Stromal cell of bone marrow (primary cell): ENCODE measurements around the gene RNF215.

Source experiments
- DNase-seq: peaks from one replicate; pipeline ENCODE4 v3.0.0-alpha.2; 2012; ENCODE audit warnings: low read depth

The RNF215 gene

GRCh38 chr22:30396871-30397655 lies 9.9 kb upstream of the RNF215 start, which contains the start of gene SEC14L2:
Gene SEC14L2, plus strand, starts transcription at chr22:30397018. Its CDS starts 99 bp downstream, at chr22:30397117.
- peak; percentile 21 for DNase-seq

DNA sequence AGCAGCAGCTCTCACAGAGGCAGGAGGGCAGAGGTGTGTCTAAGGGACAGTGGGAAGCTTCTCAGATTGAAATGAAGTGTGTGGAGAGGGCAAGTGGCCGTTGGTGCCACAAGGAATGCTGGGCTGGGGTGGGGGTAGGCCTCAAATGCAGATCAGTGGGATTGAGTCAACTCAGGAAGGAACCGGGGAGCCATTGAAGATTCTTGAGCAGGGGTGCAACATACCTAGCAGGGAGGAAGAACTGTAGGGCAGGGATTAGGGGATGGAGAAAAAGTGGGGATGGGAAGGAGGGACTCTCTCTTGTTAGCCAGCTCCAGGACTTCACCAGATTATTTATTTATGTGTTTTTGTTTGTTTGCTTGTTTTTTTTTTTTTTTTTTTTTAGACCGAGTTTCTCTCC lies 6.7 kb upstream of the RNF215 start:
- no peak for DNase-seq

DNA sequence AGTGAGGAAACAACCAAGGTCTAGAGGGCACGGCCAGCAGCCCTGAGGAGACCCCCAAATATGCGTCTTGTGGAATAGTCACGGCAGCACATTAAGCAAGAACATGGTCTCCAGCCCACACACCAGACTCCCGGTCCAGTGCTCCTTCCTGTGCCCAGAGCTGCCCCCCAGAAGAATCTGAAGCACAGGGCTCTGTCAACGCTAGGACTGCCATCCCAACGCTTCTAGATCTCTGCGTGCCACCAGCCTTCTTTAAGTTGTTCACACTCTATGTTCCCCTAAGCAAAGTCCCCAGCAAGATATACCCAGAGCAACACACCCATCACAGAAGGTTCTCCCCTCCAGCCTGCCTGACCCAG lies 6.1 kb upstream of the RNF215 start:
- DNase-seq, result no peak

DNA sequence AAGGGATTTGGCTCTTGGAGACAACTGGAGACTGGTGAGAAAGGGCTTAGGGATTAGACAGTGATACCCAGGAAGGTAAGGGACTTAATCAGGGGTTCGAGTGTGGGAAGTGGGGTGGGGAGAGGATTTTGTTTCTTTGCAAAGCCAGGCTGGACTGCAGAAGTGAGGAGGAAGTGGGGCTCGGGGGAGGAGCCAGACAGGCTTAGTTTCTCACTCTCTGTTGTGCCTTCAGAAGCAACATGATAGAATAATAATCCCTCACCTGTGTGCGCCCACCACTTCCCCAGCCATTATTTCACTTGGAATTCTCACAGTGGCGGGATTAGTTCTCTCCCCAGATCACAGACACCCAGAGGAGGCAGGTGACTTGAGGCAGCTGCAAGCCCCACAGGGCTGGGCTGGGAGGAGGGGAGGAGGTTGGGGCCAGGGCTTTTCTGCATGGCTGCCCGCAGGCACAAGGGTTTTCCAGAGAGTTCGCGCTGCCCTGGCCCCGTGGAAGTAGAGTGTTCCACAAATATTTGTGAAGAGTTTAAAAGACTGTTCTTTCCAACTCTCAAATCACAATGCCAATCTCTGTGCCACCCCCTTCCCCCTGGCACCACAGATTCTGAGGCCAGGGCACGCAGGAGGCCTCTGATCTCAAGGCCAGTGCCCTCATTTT lies 5.6 kb upstream of the RNF215 start:
- DNase-seq, result no peak

DNA sequence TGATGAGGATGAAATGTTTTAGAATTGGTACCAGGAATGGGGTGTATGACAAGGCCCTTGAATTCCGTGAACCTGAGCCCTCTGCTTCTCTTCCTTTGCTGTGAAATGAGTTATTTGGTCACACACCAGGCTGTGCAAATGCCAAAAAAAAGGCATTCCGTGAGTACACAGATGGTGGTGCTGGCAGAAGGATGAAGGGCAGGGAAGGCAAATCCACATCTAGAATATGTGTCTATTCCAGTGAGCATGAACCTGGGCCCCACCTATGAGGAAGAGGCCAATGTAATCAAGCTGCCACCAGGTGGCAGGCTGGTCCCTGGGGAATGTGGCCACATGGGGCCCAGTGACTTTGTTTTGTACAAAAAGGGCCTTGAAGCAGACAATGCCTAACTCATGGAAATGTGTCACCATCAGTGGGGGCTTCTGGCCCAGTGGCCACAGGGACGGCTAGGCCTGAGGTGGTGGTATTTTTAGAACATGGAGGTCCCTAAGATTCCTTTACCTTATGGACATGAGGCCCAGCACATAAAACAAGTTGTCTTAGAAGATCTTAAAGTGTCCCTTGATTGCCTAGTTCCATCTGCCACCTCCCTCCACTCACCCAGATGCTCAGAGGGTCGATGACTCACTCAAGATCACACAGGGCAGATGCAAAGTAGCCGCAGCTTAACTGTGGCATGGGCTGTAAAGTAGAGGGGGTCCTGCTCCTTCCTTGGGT lies 3.9 kb upstream of the RNF215 start:
- no peak for DNase-seq

DNA sequence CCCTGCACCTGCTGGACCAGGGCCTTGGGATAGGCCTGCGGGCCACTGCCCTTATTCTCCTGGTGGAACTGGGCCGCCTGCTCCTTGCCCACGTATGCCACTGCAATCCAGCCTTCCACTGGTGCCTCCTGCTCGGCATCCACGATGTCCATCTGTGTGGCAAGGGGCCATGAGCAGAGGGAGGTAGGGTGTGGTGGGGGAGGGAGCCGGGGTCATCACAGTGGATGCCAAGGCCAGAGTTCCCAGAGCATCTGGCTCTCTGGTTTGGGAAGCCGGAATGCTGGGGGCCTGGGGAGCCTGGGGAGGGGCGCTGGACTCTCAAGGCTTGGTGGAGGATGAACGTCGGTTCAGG lies 627 bp downstream of the RNF215 start:
- no peak for DNase-seq

GRCh38 chr22:30385942-30386341 lies 1.3 kb downstream of the RNF215 start:
- DNase-seq, result no peak

GRCh38 chr22:30383061-30383460 lies 4.2 kb downstream of the RNF215 start:
- no peak for DNase-seq

DNA sequence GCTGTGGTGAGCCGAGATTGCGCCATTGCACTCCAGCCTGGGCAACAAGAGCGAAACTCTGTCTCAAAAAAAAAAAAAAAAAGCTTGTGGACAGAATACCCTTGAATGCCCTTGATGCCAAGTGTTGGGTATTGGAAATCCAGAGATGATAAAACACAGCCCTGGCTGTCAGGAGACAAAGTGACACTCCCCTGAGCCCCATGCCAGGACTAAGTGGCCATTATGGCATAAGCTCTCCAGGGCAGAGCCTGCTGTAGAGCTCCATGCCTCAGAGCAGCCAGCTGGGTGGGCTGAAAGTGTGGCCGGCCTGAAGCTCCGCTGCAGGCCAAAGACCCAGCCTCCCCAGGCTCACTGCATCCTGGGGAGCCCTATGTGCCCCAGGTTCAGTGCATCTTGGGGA lies 4.9 kb downstream of the RNF215 start:
- no peak for DNase-seq

GRCh38 chr22:30381264-30381663 lies 5.9 kb downstream of the RNF215 start:
- no peak for DNase-seq

GRCh38 chr22:30380011-30380410 lies 7.2 kb downstream of the RNF215 start:
- no peak for DNase-seq

- DNase-seq, result no peak
These were observed 11.8 kb downstream of the RNF215 start for GRCh38 chr22:30375312-30375849.

DNA sequence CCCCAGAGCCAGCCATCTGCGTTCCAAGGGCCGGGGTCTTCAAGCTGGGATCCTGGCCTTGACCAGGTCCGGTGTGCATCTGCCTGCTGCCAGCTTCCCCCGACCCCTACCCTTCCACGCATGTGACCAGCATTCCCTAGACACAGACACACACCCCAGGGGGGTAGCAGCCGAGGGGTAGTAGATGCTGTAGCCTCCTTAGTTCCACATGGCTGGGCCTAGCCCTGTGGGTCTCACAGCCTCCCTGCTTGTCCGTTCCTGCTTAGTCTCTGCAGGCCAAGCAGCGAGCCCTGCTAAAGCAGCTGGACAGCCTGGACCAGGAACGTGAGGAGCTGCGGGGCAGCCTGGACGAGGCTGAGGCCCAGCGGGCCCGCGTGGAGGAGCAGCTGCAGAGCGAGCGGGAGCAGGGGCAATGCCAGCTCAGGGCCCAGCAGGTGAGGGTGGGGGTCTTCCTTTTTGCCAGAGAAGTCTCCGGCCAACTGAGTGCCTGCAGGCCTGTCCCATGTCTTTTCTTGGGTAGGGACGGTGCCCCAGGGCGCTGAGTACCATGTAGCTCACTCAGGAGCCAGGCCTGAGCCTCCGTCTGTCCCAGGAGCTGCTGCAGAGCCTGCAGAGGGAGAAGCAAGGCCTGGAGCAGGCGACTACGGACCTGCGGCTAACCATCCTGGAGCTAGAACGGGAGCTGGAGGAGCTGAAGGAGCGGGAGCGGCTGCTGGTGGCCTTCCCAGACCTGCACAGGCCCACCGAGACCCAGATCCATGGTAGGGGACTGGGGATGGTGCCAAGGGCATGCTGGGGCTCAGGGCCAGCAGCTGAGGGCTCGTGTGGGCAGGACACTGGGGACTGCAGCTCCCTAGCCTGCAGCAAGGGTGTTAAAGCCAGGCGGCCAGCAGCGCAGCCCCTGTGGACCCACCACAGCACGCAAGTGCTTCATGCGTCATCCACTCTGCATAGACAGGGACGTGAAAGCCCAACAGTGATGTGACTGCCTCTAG lies 13.6 kb downstream of the RNF215 start:
- DNase-seq, result no peak

DNA sequence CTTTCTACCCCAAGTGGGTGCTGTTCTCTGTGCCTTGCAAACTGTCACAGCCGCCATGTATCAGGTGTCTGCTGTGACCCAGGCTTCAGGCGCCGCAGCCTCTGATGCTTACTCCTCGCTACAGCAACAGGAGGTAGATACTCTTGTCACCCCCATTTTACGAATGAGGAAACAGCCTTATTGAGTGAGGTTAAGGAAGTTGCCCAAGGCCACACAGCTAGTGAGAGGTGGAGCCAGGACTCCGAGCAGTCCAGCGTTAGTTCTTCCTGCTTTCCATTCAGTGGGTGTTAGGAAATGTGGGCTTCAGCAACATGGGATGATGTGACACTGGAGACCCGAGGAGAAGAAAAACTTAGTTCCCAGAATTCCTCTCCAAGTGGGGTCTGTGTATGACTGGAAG lies 14.3 kb downstream of the RNF215 start:
- no peak for DNase-seq

DNA sequence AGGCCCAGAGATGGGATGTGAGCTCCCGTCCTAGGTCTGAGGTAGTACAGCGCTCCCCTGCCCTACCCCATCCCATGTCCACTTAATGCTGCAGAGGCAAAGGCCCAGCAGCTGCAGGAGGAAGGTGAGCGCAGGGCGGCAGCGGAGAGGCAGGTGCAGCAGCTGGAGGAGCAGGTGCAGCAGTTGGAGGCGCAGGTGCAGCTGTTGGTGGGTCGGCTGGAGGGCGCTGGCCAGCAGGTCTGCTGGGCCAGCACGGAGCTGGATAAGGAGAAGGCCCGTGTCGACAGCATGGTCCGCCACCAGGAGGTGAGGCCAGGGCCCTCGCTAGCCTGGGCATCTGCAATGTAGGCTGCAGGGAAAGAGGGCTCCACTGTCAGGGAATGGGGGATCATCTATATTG lies 15.2 kb downstream of the RNF215 start:
- no peak for DNase-seq

DNA sequence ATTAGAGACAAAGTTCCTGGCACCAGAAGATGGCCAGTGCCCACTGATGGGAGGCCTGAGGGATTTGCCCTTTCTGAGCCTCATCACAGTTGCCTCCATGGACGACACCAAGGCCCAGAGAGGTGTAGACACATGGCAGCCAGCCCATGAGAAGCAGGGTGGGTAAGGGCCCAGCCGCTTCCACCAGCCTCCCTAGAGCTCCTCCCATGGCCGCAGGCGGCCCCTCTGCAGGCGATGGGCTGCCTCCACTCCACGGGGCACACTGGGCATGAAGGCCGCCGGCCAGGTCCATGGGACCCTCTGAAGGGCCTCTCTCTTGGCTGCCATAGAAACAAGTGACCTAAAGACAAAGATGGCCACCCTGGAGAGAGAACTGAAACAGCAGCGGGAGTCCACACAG lies 15.9 kb downstream of the RNF215 start:
- no peak for DNase-seq

DNA sequence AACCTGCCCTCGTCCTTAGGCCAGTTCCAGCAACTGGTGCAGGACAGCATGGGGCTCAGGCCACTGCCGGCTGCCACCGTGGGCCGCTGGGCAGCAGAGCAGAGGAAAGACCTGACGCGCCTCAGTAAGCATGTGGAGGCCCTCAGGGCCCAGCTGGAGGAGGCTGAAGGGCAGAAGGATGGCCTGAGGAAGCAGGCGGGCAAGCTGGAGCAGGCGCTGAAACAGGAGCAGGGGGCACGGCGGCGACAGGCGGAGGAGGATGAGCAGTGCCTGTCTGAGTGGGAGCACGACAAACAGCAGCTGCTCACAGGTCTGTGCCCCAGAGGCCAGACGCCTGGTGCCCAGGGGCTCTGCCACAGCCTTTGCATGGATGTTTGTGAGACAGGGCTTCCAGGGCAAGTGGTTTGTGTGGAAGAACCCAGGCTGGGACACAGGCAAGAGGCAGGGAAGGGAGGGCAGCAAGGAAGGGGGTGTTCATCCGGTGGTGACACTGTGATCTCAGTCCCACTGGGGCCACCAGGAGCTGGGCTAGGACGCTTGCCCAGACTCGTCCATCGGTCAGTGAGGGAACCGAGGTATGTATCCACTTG lies 16.5 kb downstream of the RNF215 start:
- DNase-seq, result no peak

DNA sequence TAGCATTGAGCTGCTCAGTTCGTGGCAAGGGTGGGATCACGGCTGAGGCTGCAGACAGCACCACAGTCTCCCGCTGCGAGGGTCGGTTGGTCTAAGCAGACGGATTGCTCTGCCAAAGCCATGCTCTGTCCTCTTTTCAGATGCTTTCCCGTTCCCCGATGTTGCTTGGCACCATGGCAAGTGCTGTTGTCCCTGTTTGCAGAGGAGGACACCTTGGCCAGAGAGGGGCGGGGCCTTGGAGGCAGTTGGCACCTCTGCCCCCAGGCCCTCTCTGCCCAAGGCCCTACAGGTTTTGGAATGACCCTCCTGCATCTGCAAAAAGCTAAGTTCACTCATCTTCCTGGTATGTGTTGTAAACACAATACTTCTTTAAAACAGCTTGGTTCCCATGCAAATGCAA lies 18.8 kb downstream of the RNF215 start:
- no peak for DNase-seq

DNA sequence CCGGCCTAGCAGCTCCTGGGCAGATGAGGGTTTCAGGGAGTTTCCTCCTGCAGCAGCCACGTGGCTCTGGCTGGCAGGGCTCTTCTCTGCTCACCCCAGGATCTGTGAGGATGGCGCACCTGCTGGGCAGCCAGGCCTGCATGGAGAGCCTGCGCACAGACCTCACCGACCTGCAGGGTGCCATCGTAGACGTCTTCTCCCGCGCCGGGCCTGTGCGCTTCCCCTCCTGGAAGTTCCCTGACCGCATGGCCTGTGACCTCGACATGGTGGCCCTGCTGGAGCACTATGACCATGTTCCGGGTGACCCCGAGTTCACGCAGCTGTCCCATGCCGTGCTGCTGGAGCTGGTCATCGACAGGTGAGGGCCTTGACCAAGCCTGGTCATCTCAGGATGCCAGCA lies 21.3 kb downstream of the RNF215 start:
- DNase-seq, result no peak

GRCh38 chr22:30362651-30363281 lies 24.4 kb downstream of the RNF215 start:
- no peak for DNase-seq
